Lower lobe of right lung (tissue), 2 donors: ENCODE data around the gene RPS6KA2. TPM values are rescaled to one million over a fixed set of nuclear protein-coding genes. Genes with fewer than 3 reads are reported as not detected.

Experiments
- ATAC-seq, 2 donors: fragments of 200-7000 bp; cut with Tn5 transposase; one replicate each; pipeline ENCODE4 v1.9.1; 2020 to 2022; ENCODE audit warnings: mild to moderate bottlenecking in 2 of 2, moderate library complexity in 2 of 2
- DNase-seq: peaks from one replicate; pipeline ENCODE4 v3.0.0-alpha.2; 2020
- H3K27ac ChIP-seq: fragments of 200-600 bp; one replicate; pipeline ENCODE4 v1.8.0; 2022
- H3K27me3 ChIP-seq: fragments of 200-600 bp; one replicate; pipeline ENCODE4 v1.8.0; 2022; ENCODE audit warnings: low read depth
- H3K36me3 ChIP-seq: fragments of 200-600 bp; one replicate; pipeline ENCODE4 v1.8.0; 2022; ENCODE audit warnings: mild to moderate bottlenecking
- H3K4me1 ChIP-seq: fragments of 200-600 bp; one replicate; pipeline ENCODE4 v1.8.0; 2022
- H3K4me3 ChIP-seq: fragments of 200-600 bp; one replicate; pipeline ENCODE4 v1.8.0; 2022; ENCODE audit warnings: mild to moderate bottlenecking
- H3K9me3 ChIP-seq: fragments of 200-600 bp; one replicate; pipeline ENCODE4 v1.8.0; 2022
- CTCF ChIP-seq: fragments of 200-600 bp; IDR thresholded peaks from one replicate; pipeline ENCODE4 v1.8.0; 2022; ENCODE audit warnings: antibody characterized with exemption, mild to moderate bottlenecking
- intact Hi-C: fragments of 100-400 bp; cut with DNase I; formaldehyde crosslinking; loops from one replicate; pipeline ENCODE4 v1.11.0; 2022
- total RNA-seq: library from RNA; stranded (reverse); fragmentation: NEBNext Ultra II Directional; extraction: Animal tissue kit (Norgen Biotek cat#: 25700); gene quantifications from one replicate; pipeline ENCODE4 v1.2.1, GENCODE V29; 2021
- donor health status: DM: no; HTN: yes; CAD: no; lungs with severe emphysema.

RPS6KA2 gene
- total RNA-seq, 1 donor from 2014 or later, result 102 TPM

DNA sequence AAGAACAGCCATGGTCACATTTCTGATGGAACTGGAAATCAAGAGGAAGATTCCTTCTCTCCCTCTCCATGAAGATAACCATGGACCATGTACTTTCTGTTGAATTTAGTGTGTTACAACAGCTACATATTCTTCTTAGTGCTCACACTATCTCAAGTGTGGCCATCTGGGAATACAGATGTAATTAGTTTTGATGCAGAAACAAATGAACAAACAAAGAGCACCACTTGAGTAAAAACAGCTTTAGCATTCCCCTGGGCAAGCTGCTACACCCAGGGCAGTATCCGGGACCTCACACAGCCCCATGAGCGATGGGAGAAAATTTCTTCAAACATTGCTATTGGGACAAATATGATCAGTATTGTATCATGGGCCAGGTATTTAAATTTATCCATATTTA, 115.7 kb downstream of the RPS6KA2 start:
- DNase-seq (no peak), ATAC-seq (no peak)
- no peak overlapping the region for H3K4me3 ChIP-seq
- intact Hi-C loops, result no loop called here
- H3K9me3 ChIP-seq, result no peaks in the 10 kb centered on the region
- H3K27ac ChIP-seq, result no peak overlapping the region
- no peaks in the 10 kb centered on the region for H3K4me1 ChIP-seq
- no peak for TF ChIP-seq CTCF
- no peaks in the 10 kb centered on the region for H3K27me3 ChIP-seq
- H3K36me3 ChIP-seq, result peaks cover 47% of the 10 kb centered on the region

DNA sequence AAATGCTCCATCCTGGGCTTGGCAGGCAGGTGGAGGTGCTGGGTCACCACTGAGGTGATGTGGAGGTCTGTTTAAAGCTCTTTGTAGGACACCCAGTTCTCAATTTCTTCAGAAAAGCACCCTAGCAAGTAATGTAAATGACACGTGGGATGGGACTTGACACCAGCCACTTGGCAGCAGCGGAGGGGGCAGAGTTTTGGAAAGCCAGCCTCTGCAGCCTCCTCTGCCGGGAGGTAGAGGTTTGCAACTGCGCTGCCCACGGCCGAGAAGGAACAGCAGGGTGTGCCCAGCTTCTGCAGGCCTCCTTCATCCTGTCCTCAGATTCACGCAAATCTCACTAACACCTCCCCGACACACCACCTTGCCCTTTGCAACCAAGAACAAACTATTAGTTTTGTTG, 117.9 kb downstream of the RPS6KA2 start:
- no peak overlapping the region for H3K4me3 ChIP-seq
- no peaks in the 10 kb centered on the region for H3K9me3 ChIP-seq
- H3K4me1 ChIP-seq, result no peaks in the 10 kb centered on the region
- intact Hi-C loops, result no loop called here
- H3K27ac ChIP-seq, result no peak overlapping the region
- DNase-seq, result no peak
- no peak for ATAC-seq
- H3K27me3 ChIP-seq, result no peaks in the 10 kb centered on the region
- TF ChIP-seq CTCF, result no peak
- H3K36me3 ChIP-seq, result peaks cover 59% of the 10 kb centered on the region

GRCh38 chr6:166508726-166509125, 118.3 kb downstream of the RPS6KA2 start:
- Histone ChIP-seq H3K4me1 (no peaks in the 10 kb centered on the region), H3K9me3 (no peaks in the 10 kb centered on the region), H3K4me3 (no peak overlapping the region), H3K27me3 (no peaks in the 10 kb centered on the region), H3K36me3 (peaks cover 64% of the 10 kb centered on the region), H3K27ac (no peak overlapping the region)
- DNase-seq (no peak), ATAC-seq (no peak)
- TF ChIP-seq CTCF, result no peak
- intact Hi-C loops, result no loop called here

- no peak overlapping the region for H3K27ac ChIP-seq
- H3K9me3 ChIP-seq, result no peaks in the 10 kb centered on the region
- TF ChIP-seq CTCF, result no peak
- H3K27me3 ChIP-seq, result no peaks in the 10 kb centered on the region
- peaks cover 72% of the 10 kb centered on the region for H3K36me3 ChIP-seq
- peak in 1 of 2 donors; percentile 9 for ATAC-seq
- intact Hi-C loops, result no loop called here
- no peaks in the 10 kb centered on the region for H3K4me1 ChIP-seq
- no peak overlapping the region for H3K4me3 ChIP-seq
- no peak for DNase-seq
Measured at GRCh38 chr6:166507809-166508564, 119.1 kb downstream of the RPS6KA2 start.

DNA sequence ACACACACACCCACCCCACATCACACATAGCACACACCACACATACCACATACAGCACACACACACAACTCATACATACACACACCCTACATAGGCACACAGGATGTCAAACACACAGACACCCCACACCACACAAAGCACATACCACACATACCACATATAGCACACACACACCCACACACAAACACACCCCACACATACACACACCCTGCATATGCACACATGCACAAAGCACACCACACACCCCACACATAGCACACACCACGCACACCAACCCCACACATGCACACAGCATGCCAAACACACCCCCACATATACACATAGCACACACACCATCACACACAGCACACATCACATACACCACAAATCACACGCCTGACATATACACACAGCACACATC, 119.7 kb downstream of the RPS6KA2 start:
- no peak overlapping the region for H3K27ac ChIP-seq
- no peak for DNase-seq
- H3K4me3 ChIP-seq, result no peak overlapping the region
- peaks cover 78% of the 10 kb centered on the region for H3K36me3 ChIP-seq
- no peaks in the 10 kb centered on the region for H3K4me1 ChIP-seq
- ATAC-seq, result peak in 1 of 2 donors; percentile 6
- H3K9me3 ChIP-seq, result no peaks in the 10 kb centered on the region
- intact Hi-C loops, result no loop called here
- H3K27me3 ChIP-seq, result no peaks in the 10 kb centered on the region
- no peak for TF ChIP-seq CTCF
